COLO668 (cell line): ENCODE data around the gene MTMR12.
"Not testable (repeated sequence)": the region's sequence is repeated elsewhere in the genome, so short reads cannot be mapped to it uniquely, and the experiment has no call there.

Source experiments
- DNase-seq: peaks from one replicate; lab custom pipeline; 2025; ENCODE audit not compliant: unreplicated experiment; lab: John Stamatoyannopoulos, UW

MTMR12 gene

GRCh38 chr5:32298059-32298415 is 14.7 kb downstream of the MTMR12 start:
- no peak for DNase-seq

- no peak for DNase-seq
Measured at GRCh38 chr5:32297181-32298058, 15.3 kb downstream of the MTMR12 start.

GRCh38 chr5:32295966-32296772 is 16.6 kb downstream of the MTMR12 start:
- DNase-seq = not testable (repeated sequence)

- no peak for DNase-seq
Measured at GRCh38 chr5:32291591-32291990, 21.1 kb downstream of the MTMR12 start.

- peak; percentile 36 for DNase-seq
Measured at GRCh38 chr5:32290922-32291321, 21.8 kb downstream of the MTMR12 start.

GRCh38 chr5:32290501-32290900 is 22.2 kb downstream of the MTMR12 start:
- DNase-seq = not testable (repeated sequence)

GRCh38 chr5:32289986-32290385 is 22.8 kb downstream of the MTMR12 start:
- not testable (repeated sequence) for DNase-seq

- not testable (repeated sequence) for DNase-seq
Measured at GRCh38 chr5:32288135-32288534, 24.6 kb downstream of the MTMR12 start.

GRCh38 chr5:32287525-32287924 is 25.2 kb downstream of the MTMR12 start:
- DNase-seq = not testable (repeated sequence)

GRCh38 chr5:32285510-32286138 is 27.1 kb downstream of the MTMR12 start:
- no peak for DNase-seq

GRCh38 chr5:32283539-32284377 is 29.0 kb downstream of the MTMR12 start:
- DNase-seq = no peak

- no peak for DNase-seq
Measured at GRCh38 chr5:32283061-32283460, 29.7 kb downstream of the MTMR12 start.

GRCh38 chr5:32282633-32283032 is 30.1 kb downstream of the MTMR12 start:
- no peak for DNase-seq

- not testable (repeated sequence) for DNase-seq
Measured at GRCh38 chr5:32281378-32282133, 31.2 kb downstream of the MTMR12 start.

GRCh38 chr5:32280656-32281081 is 32.1 kb downstream of the MTMR12 start:
- no peak for DNase-seq

- DNase-seq = no peak
Measured at GRCh38 chr5:32279786-32280185, 33.0 kb downstream of the MTMR12 start.

- no peak for DNase-seq
Measured at GRCh38 chr5:32279223-32279622, 33.5 kb downstream of the MTMR12 start.

- DNase-seq = no peak
Measured at GRCh38 chr5:32278406-32278805, 34.3 kb downstream of the MTMR12 start.

- no peak for DNase-seq
Measured at GRCh38 chr5:32277798-32278197, 34.9 kb downstream of the MTMR12 start.
